Left lung (tissue), 10 donors: Measurements from ENCODE around the gene DRD4. TPM values are rescaled to one million over a fixed set of nuclear protein-coding genes. Genes with fewer than 3 reads are reported as not detected.

Experiments
- ATAC-seq: fragments of 200-7000 bp; cut with Tn5 transposase; one replicate; pipeline ENCODE4 v1.9.1; 2020; ENCODE audit warnings: moderate library complexity
- DNase-seq, 4 donors: peaks; one replicate each; pipeline ENCODE4 v3.0.0-alpha.2; 2013 to 2020
- H3K27ac ChIP-seq, 2 donors: fragments of 200-600 bp; sonication (generic) in 1 of 2; one replicate each; pipeline versions ENCODE4 v1.5.0 to v1.8.0; 2020 to 2021
- H3K27me3 ChIP-seq, 2 donors: fragments of 200-600 bp; sonication (generic) in 1 of 2; one replicate each; pipeline versions ENCODE4 v1.5.0 to v1.8.0; 2020 to 2021
- H3K36me3 ChIP-seq, 2 donors: fragments of 200-600 bp; sonication (generic) in 1 of 2; one replicate each; pipeline versions ENCODE4 v1.5.0 to v1.8.0; 2020 to 2021
- H3K4me1 ChIP-seq, 2 donors: fragments of 200-600 bp; one replicate each; pipeline ENCODE4 v1.8.0; 2021
- H3K4me3 ChIP-seq, 2 donors: fragments of 200-600 bp; sonication (generic) in 1 of 2; one replicate each; pipeline versions ENCODE4 v1.5.0 to v1.8.0; 2020 to 2021; ENCODE audit warnings: mild to moderate bottlenecking in 1 of 2
- H3K9me3 ChIP-seq, 2 donors: fragments of 200-600 bp; sonication (generic) in 1 of 2; one replicate each; pipeline versions ENCODE4 v1.5.0 to v1.8.0; 2020 to 2021
- intact Hi-C, 2 donors: fragments of 100-400 bp; cut with DNase I; formaldehyde crosslinking; loops; one replicate each; pipeline versions ENCODE4 v1.11.2 to v1.14.2; 2022
- polyA plus RNA-seq, 6 donors: library from polyadenylated mRNA; unstranded; fragments of 120-200 nt; gene quantifications; one replicate each; pipeline ENCODE4 v1.2.1, GENCODE V29; 2013; ENCODE audit not compliant: insufficient read length in 6 of 6
- total RNA-seq, 2 donors: library from RNA; stranded (reverse); fragmentation: NEBNext Ultra II Directional; extraction: Animal tissue kit (Norgen Biotek cat#: 25700); gene quantifications; one replicate each; pipeline ENCODE4 v1.2.1, GENCODE V29; 2021
- TF ChIP-seq, protein P1 (sequence below), 2 donors: fragments of 200-600 bp; sonication (generic) in 1 of 2; IDR thresholded peaks; one replicate each; pipeline versions ENCODE4 v1.5.0 to v1.8.0; 2021; ENCODE audit warnings: antibody characterized with exemption in 2 of 2
- donor health status: DM: no; HTN: yes; CAD: no.
- donor health status: DM: no; HTN: no; CAD: no.

The DRD4 gene
- total and polyA plus RNA-seq, 8 donors, result 0.29 to 1.0 (median 0.64) TPM

DNA sequence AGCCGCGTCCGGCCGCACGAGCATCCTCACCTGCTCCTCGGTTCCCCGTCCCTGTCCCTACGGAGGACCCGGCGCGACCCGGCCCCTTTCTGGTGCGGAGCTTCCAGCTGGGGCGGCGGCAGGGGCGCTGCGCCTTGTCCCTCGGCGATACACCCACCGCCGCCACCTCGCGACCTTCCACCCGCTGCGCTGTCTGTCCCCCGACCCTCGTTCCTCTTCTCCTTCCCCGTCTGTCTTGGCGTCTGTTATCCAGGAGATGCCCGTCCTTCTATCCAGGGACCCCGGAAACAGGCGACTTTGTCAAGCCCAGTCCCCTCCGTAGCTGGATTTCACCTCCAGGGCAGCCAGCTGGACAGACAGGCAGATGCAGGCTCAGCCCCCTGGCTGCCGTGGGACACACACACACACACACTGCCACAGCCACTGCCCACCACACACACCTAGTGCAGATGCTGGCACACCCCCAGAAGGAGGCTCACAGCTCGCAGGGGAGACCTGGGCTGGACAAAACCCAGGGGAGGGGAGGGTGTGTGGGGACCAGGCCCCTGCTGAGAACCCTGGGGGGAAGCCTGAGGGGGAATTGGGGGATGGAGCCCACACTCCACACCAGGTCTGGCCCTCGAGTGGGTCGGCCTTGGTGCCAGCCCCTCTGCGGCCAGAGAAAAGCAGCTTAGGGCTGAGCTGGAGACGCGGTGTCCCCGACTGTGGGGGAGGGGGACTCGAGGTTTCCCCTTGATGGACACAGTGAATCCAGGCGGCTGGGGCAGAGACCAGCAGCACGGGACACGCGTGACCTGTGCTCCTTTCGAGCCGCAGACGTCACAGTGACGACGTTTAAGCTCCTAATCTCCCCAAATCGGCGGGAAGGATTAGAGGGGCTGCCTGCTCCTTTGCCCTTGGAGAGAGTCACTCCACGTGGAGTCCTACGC is 788 bp downstream of the DRD4 start:
- Histone ChIP-seq H3K4me3 (no peak overlapping the region), H3K4me1 (peaks cover 3 to 32% of the 10 kb centered on the region in 2 donors)

DNA sequence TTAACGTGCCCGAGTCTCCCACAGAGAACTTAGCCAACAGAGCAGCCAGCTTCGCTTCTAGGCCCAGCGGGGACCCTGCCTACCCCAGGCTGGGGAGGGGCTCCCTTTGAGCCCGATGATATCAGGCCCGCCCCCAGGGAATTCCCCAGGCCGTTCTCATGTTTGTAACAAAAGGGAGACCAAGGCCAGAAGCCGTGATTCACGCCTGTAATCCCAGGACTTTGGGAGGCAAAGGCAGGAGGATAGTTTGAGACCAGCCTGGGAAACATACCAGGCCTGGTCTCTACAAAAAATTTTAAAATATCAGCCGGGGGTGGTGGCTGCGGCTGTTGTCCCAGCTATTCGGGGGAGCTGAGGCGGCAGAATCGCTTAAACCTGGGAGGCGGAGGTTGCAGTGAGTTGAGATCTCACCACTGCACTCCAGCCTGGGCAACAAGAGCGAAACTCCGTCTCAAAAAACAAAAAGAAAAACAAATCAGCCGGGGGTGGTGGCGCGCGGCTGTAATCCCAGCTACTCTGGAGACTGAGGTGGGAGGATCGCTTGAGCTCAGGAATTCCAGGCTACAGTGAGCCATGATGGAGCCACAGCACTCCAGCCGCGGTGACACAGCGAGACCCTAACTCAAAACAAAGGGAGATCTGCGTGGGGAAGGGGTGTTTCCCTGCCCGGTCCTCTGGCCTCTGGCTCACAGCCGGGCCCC is 1.7 kb downstream of the DRD4 start:
- H3K9me3 ChIP-seq, result no peaks in the 10 kb centered on the region
- H3K27me3 ChIP-seq, result peaks cover 39 to 57% of the 10 kb centered on the region in 2 donors
- H3K4me1 ChIP-seq, result peaks cover 3 to 32% of the 10 kb centered on the region in 2 donors
- H3K36me3 ChIP-seq, result peaks cover 0 to 17% of the 10 kb centered on the region in 2 donors
- H3K4me3 ChIP-seq, result no peak overlapping the region
- TF ChIP-seq, protein P1, sequence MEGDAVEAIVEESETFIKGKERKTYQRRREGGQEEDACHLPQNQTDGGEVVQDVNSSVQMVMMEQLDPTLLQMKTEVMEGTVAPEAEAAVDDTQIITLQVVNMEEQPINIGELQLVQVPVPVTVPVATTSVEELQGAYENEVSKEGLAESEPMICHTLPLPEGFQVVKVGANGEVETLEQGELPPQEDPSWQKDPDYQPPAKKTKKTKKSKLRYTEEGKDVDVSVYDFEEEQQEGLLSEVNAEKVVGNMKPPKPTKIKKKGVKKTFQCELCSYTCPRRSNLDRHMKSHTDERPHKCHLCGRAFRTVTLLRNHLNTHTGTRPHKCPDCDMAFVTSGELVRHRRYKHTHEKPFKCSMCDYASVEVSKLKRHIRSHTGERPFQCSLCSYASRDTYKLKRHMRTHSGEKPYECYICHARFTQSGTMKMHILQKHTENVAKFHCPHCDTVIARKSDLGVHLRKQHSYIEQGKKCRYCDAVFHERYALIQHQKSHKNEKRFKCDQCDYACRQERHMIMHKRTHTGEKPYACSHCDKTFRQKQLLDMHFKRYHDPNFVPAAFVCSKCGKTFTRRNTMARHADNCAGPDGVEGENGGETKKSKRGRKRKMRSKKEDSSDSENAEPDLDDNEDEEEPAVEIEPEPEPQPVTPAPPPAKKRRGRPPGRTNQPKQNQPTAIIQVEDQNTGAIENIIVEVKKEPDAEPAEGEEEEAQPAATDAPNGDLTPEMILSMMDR (IDR thresholded peaks at IDR 0.05), result no peak
- intact Hi-C loops, result no loop called here
- DNase-seq (no peak), ATAC-seq (no peak)
- H3K27ac ChIP-seq, result no peak overlapping the region

More for the DNA sequence above, 788 bp downstream of the DRD4 start:
- Histone ChIP-seq H3K27me3 (peaks cover 39 to 57% of the 10 kb centered on the region in 2 donors), H3K36me3 (peaks cover 0 to 8% of the 10 kb centered on the region in 2 donors), H3K27ac (no peak overlapping the region), H3K9me3 (no peaks in the 10 kb centered on the region)
- ATAC-seq (no peak), DNase-seq (no peak)
- TF ChIP-seq, protein P1 (IDR thresholded peaks at IDR 0.05), result no peak
- intact Hi-C loops, result no loop called here

DNA sequence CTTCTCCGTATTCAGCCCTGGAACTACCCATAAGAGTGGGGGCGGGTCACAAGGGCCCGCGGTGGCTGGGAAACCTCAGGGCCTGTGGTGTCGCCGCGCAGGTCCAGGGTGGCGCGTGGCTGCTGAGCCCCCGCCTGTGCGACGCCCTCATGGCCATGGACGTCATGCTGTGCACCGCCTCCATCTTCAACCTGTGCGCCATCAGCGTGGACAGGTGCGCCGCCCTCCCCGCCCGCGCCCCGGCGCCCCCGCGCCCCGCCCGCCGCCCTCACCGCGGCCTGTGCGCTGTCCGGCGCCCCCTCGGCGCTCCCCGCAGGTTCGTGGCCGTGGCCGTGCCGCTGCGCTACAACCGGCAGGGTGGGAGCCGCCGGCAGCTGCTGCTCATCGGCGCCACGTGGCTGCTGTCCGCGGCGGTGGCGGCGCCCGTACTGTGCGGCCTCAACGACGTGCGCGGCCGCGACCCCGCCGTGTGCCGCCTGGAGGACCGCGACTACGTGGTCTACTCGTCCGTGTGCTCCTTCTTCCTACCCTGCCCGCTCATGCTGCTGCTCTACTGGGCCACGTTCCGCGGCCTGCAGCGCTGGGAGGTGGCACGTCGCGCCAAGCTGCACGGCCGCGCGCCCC is 2.4 kb downstream of the DRD4 start:
- H3K9me3 ChIP-seq, result no peaks in the 10 kb centered on the region
- no peak overlapping the region for H3K27ac ChIP-seq
- H3K36me3 ChIP-seq, result peaks cover 0 to 24% of the 10 kb centered on the region in 2 donors
- intact Hi-C loops, result no loop called here
- no peak overlapping the region for H3K4me3 ChIP-seq
- DNase-seq (peak in 1 of 4 donors; percentile 46), ATAC-seq (no peak)
- TF ChIP-seq, protein P1 (IDR thresholded peaks at IDR 0.05), result no peak
- peaks cover 39 to 57% of the 10 kb centered on the region in 2 donors for H3K27me3 ChIP-seq
- H3K4me1 ChIP-seq, result peaks cover 3 to 32% of the 10 kb centered on the region in 2 donors

DNA sequence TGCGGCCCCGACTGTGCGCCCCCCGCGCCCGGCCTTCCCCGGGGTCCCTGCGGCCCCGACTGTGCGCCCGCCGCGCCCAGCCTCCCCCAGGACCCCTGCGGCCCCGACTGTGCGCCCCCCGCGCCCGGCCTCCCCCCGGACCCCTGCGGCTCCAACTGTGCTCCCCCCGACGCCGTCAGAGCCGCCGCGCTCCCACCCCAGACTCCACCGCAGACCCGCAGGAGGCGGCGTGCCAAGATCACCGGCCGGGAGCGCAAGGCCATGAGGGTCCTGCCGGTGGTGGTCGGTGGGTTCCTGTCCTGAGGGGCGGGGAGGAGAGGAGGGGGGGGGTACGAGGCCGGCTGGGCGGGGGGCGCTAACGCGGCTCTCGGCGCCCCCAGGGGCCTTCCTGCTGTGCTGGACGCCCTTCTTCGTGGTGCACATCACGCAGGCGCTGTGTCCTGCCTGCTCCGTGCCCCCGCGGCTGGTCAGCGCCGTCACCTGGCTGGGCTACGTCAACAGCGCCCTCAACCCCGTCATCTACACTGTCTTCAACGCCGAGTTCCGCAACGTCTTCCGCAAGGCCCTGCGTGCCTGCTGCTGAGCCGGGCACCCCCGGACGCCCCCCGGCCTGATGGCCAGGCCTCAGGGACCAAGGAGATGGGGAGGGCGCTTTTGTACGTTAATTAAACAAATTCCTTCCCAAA is 3.1 kb downstream of the DRD4 start:
- Histone ChIP-seq H3K4me1 (peaks cover 3 to 32% of the 10 kb centered on the region in 2 donors), H3K36me3 (peaks cover 0 to 26% of the 10 kb centered on the region in 2 donors)
- peak in 1 of 4 donors; percentile 75 for DNase-seq

More for the DNA sequence above, 3.1 kb downstream of the DRD4 start:
- TF ChIP-seq, protein P1 (IDR thresholded peaks at IDR 0.05), result no peak
- intact Hi-C loops, result no loop called here
- Histone ChIP-seq H3K9me3 (no peaks in the 10 kb centered on the region), H3K27me3 (peaks cover 39 to 57% of the 10 kb centered on the region in 2 donors), H3K4me3 (no peak overlapping the region), H3K27ac (no peak overlapping the region)
- ATAC-seq, result no peak
